OCI-LY1 (cell line): ENCODE data around the gene TIMM13.

Experiments
- EZH2 ChIP-seq: fragments of 200-600 bp; sonication (generic), shearing (Covaris generic); IDR thresholded peaks from 2 replicates; pipeline ENCODE4 v1.8.0; 2017; ENCODE audit warnings: borderline replicate concordance, mixed run types, mild to moderate bottlenecking, antibody characterized with exemption, low read length, moderate library complexity, mixed read lengths
- TF ChIP-seq, protein P1 (sequence below): fragments of 200-600 bp; sonication (generic), shearing (Covaris generic); IDR thresholded peaks from 2 replicates; pipeline ENCODE4 v1.5.1; 2017; ENCODE audit warnings: mild to moderate bottlenecking, antibody characterized with exemption, low read length, moderate library complexity, mixed read lengths

DNA sequence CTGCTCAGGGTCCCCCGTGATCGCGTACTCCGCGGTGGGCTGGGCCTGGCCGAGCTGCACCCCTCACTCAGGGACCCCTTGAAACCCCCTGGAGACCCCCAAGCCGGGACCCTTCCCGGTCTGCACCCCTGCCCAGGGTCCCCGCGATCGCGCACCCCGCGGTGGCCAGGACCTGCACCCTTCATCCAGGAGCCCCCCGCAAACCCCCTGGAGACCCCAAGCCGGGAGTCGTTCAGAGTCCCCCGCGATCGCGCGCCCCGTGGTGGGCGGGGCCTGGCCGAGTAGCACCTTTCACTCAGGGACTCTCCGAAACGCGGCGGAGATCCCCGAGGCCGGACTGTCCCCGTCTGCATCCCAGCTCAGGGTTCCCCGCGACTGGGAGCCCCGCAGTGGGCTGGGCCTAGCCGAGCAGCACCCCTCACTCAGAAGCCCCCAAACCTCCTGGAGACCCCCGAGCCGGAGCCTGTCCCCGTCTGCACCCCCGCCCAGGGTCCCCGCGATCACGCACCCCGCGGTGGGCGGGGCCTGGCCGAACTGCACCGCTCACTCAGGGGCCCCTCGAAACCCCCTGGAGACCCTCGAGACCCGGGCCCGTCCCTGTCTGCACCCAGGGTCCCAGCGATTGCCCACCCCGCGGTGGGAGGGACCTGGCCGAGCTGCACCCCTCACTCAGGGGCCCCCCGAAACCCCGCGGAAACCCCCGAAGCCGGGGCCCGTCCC, 28.6 kb upstream of the TIMM13 start:
- TF ChIP-seq, protein P1, sequence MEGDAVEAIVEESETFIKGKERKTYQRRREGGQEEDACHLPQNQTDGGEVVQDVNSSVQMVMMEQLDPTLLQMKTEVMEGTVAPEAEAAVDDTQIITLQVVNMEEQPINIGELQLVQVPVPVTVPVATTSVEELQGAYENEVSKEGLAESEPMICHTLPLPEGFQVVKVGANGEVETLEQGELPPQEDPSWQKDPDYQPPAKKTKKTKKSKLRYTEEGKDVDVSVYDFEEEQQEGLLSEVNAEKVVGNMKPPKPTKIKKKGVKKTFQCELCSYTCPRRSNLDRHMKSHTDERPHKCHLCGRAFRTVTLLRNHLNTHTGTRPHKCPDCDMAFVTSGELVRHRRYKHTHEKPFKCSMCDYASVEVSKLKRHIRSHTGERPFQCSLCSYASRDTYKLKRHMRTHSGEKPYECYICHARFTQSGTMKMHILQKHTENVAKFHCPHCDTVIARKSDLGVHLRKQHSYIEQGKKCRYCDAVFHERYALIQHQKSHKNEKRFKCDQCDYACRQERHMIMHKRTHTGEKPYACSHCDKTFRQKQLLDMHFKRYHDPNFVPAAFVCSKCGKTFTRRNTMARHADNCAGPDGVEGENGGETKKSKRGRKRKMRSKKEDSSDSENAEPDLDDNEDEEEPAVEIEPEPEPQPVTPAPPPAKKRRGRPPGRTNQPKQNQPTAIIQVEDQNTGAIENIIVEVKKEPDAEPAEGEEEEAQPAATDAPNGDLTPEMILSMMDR, result no peak
- TF ChIP-seq EZH2, result no peak
